ENCODE data around the gene EMP1. TPM values are rescaled to one million over a fixed set of nuclear protein-coding genes. Genes with fewer than 3 reads are reported as not detected.

The EMP1 gene
- total and polyA plus RNA-seq, 9 of the 15 experiments (the other 6 are each of a cell fraction or from before 2014, with no cell fraction given): 0.10 to 0.60 TPM; not detected in 7

- TF ChIP-seq TBP (optimal IDR thresholded peaks at IDR 0.05; ENCODE audit: low read depth, low read length) (no peak), ETS2 (tag; IDR thresholded peaks at IDR 0.05; ENCODE audit: borderline replicate concordance, poor library complexity, severe bottlenecking) (no peak), RAD51 (IDR thresholded peaks at IDR 0.05; ENCODE audit: borderline replicate concordance, low read depth) (no peak), CHD2 (IDR thresholded peaks at IDR 0.05; ENCODE audit: low read depth, low read length) (no peak), ZNF263 (CRISPR knock-in tag; IDR thresholded peaks at IDR 0.05; ENCODE audit: borderline replicate concordance) (no peak)
These were observed 506 bp downstream of the EMP1 start (continued) for GRCh38 chr12:13197032-13197431.

GRCh38 chr12:13197526-13198143 is 1.1 kb downstream of the EMP1 start:
- in situ Hi-C loops (cut with MboI) (no loop called here), intact Hi-C loops (cut with micrococcal nuclease) (no loop called here)
- Histone ChIP-seq H3K36me3 (ENCODE audit: control insufficient read depth, insufficient read depth, low read length) (no peaks in the 10 kb centered on the region), H3K27me3 (ENCODE audit: control insufficient read depth in 2 of 2, insufficient read depth in 2 of 2, low read length in 2 of 2) (peaks cover 0 to 23% of the 10 kb centered on the region in 2 experiments; a peak in 4 of 5 replicates), H3K9ac (ENCODE audit: insufficient read depth in 1 of 2, low read depth in 2 of 2, low read length in 2 of 2) (no peak overlapping the region), H3K4me3 (no peak overlapping the region), H3K4me2 (ENCODE audit: insufficient read depth, low read length) (no peak overlapping the region), H3K27ac (ENCODE audit: extremely low read depth, low read depth, low read length) (no peak overlapping the region), H3K9me3 (replicated peaks; ENCODE audit: control insufficient read depth, insufficient read depth, low read depth, low read length) (no peaks in the 10 kb centered on the region), H2AFZ (ENCODE audit: low read depth, low read length) (no peak overlapping the region), H4K20me1 (replicated peaks; ENCODE audit: control insufficient read depth, insufficient read depth, low read length) (no peaks in the 10 kb centered on the region), H3K4me1 (replicated peaks in 1 of 2; ENCODE audit: control insufficient read depth in 2 of 2, insufficient read depth in 2 of 2, low read length in 2 of 2) (no peaks in the 10 kb centered on the region), H3K9me1 (ENCODE audit: control insufficient read depth, insufficient read depth, low read length) (no peaks in the 10 kb centered on the region), H3K79me2 (ENCODE audit: control insufficient read depth, insufficient read depth, low read length) (no peaks in the 10 kb centered on the region)
- no peak for TF ChIP-seq NCOA1 (IDR thresholded peaks at IDR 0.05; ENCODE audit: low read depth)
- TF ChIP-seq PRPF4 (IDR thresholded peaks at IDR 0.05; ENCODE audit: insufficient read depth, low read depth, low read length, poor library complexity, severe bottlenecking): no peak
- no peak for TF ChIP-seq ZNF253 (CRISPR knock-in tag; conservative IDR thresholded peaks at IDR 0.05)
- no peak for TF ChIP-seq BRF1 (IDR thresholded peaks at IDR 0.05; ENCODE audit: borderline replicate concordance, extremely low read depth, insufficient read length)
- TF ChIP-seq FOS (IDR thresholded peaks at IDR 0.05; ENCODE audit: extremely low read depth, insufficient read length): no peak
- no peak for TF ChIP-seq PBX2 (CRISPR knock-in tag; IDR thresholded peaks at IDR 0.05; ENCODE audit: low read depth)
- no peak for TF ChIP-seq PBX2 (tag; conservative IDR thresholded peaks at IDR 0.05; ENCODE audit: low read depth)
- no peak for TF ChIP-seq ETV6 (IDR thresholded peaks at IDR 0.05; ENCODE audit: borderline replicate concordance in 1 of 2, low read depth in 2 of 2, low read length in 1 of 2)
- TF ChIP-seq ETV6 (CRISPR knock-in tag; IDR thresholded peaks at IDR 0.05; ENCODE audit: borderline replicate concordance): no peak
- ATAC-seq: no peak
- BruUV-seq (replicated peaks): no TSS peak
- FAIRE-seq: no peak
- DNase-seq (ENCODE audit: extremely low read depth in 1 of 4, low spot score in 3 of 4): peak in 1 of 4 experiments; percentile 8
- 1% methylated on average over 6 of the region's 9 CpGs for WGBS (ENCODE audit: insufficient coverage, low coverage, missing lambda C conversion rate)
- ChIA-PET POLR2A (no interaction called here), CTCF (ENCODE audit: low intra/inter-chr PET ratio) (no interaction called here)
